HG02678 (cell line): Measurements from ENCODE around the gene PES1.
"Not testable (repeated sequence)": the region's sequence is repeated elsewhere in the genome, so short reads cannot be mapped to it uniquely, and the experiment has no call there.

Source experiments
- ATAC-seq: cut with Tn5 transposase; IDR thresholded peaks from one replicate; pipeline ENCODE4 v1.9.1; 2021; ENCODE audit warnings: mild to moderate bottlenecking, moderate library complexity; ENCODE audit not compliant: unreplicated experiment

Gene PES1

GRCh38 chr22:30578481-30578880 is 13.2 kb downstream of the PES1 start:
- ATAC-seq, result no peak

- ATAC-seq, result no peak
These were observed 15.9 kb downstream of the PES1 start for GRCh38 chr22:30575859-30576258.

- no peak for ATAC-seq
These were observed 16.6 kb downstream of the PES1 start for GRCh38 chr22:30574997-30575671.

- ATAC-seq, result no peak
These were observed 17.4 kb downstream of the PES1 start, which contains the start of gene GAL3ST1 for GRCh38 chr22:30574095-30574981. Gene GAL3ST1 (minus strand): TSS chr22:30574665. CDS start chr22:30557392, 17,273 bp downstream.

- no peak for ATAC-seq
These were observed 18.1 kb downstream of the PES1 start for GRCh38 chr22:30573594-30574094.

- no peak for ATAC-seq
These were observed 18.7 kb downstream of the PES1 start for GRCh38 chr22:30572840-30573593.

- ATAC-seq, result no peak
These were observed 19.5 kb downstream of the PES1 start for GRCh38 chr22:30572210-30572609.

GRCh38 chr22:30569674-30570202 is 22.0 kb downstream of the PES1 start:
- ATAC-seq, result no peak

GRCh38 chr22:30568137-30568805 is 23.4 kb downstream of the PES1 start:
- ATAC-seq, result no peak

GRCh38 chr22:30567277-30567676 is 24.4 kb downstream of the PES1 start:
- ATAC-seq, result not testable (repeated sequence)

- ATAC-seq, result no peak
These were observed 25.6 kb downstream of the PES1 start for GRCh38 chr22:30566125-30566524.

GRCh38 chr22:30565341-30565740 is 26.4 kb downstream of the PES1 start:
- ATAC-seq, result no peak

GRCh38 chr22:30564761-30565119 is 27.0 kb downstream of the PES1 start:
- ATAC-seq, result no peak

- ATAC-seq, result no peak
These were observed 27.5 kb downstream of the PES1 start for GRCh38 chr22:30564045-30564760.

GRCh38 chr22:30562366-30562765 is 29.3 kb downstream of the PES1 start:
- no peak for ATAC-seq

GRCh38 chr22:30561402-30562189 is 30.1 kb downstream of the PES1 start:
- no peak for ATAC-seq

GRCh38 chr22:30560643-30561202 is 31.0 kb downstream of the PES1 start:
- not testable (repeated sequence) for ATAC-seq

GRCh38 chr22:30559889-30560288 is 31.8 kb downstream of the PES1 start:
- no peak for ATAC-seq

- no peak for ATAC-seq
These were observed 34.5 kb downstream of the PES1 start for GRCh38 chr22:30557243-30557642.
